Sigmoid colon (tissue), 4 donors: ENCODE measurements around the gene GABBR2.
"Not testable (repeated sequence)": the region's sequence is repeated elsewhere in the genome, so short reads cannot be mapped to it uniquely, and the experiment has no call there.

ENCODE experiments used
- CTCF ChIP-seq, 4 experiments: fragments of 450-650 bp in 3 of 4; fragments of 200-600 bp in 1 of 4; IDR thresholded peaks; one replicate each; pipeline ENCODE4 v1.5.1; 2016 to 2019; ENCODE audit warnings: antibody characterized with exemption in 4 of 4, mild to moderate bottlenecking in 3 of 4, moderate library complexity in 2 of 4
- EP300 ChIP-seq, 4 donors: sonication (generic); formaldehyde crosslinking; IDR thresholded peaks; one replicate each; pipeline ENCODE4 v1.6.1; 2017; ENCODE audit warnings: antibody characterized with exemption in 4 of 4
- POLR2A ChIP-seq, 2 donors: fragments of 450-650 bp; IDR thresholded peaks; one replicate each; pipeline ENCODE4 v1.6.1; 2016; ENCODE audit warnings: antibody characterized with exemption in 2 of 2, mild to moderate bottlenecking in 2 of 2, moderate library complexity in 2 of 2
- POLR2AphosphoS5 ChIP-seq, 4 donors: sonication (generic); formaldehyde crosslinking; IDR thresholded peaks; one replicate each; pipeline ENCODE4 v1.6.1; 2017; ENCODE audit warnings: antibody characterized with exemption in 4 of 4

- not testable (repeated sequence) for TF ChIP-seq POLR2A, EP300, POLR2AphosphoS5, CTCF (IDR thresholded peaks at IDR 0.05)
Measured at GRCh38 chr9:98584853-98585438, 123.8 kb downstream of the GABBR2 start.
